ENCODE results near the gene PTPN6.

Gene PTPN6

GRCh38 chr12:6955108-6956020 lies 4.2 kb downstream of the PTPN6 start:
- H3K27me3 Mint-ChIP-seq: no peaks in the 10 kb centered on the region
- peaks cover 88% of the 10 kb centered on the region for H3K4me1 Mint-ChIP-seq
- peaks cover 80% of the 10 kb centered on the region for H3K36me3 Mint-ChIP-seq
- H3K9me3 Mint-ChIP-seq: no peaks in the 10 kb centered on the region
- H3K4me3 Mint-ChIP-seq: peak overlapping the region; percentile 96
- H3K27ac Mint-ChIP-seq: peak overlapping the region; percentile 98
- no peak for ATAC-seq

- Mint-ChIP-seq H3K9me3 (no peaks in the 10 kb centered on the region), H3K4me3 (peak overlapping the region; percentile 96), H3K4me1 (peaks cover 88% of the 10 kb centered on the region), H3K36me3 (peaks cover 83% of the 10 kb centered on the region), H3K27ac (peak overlapping the region; percentile 98), H3K27me3 (no peaks in the 10 kb centered on the region)
- ATAC-seq: no peak
These were observed 5.0 kb downstream of the PTPN6 start for GRCh38 chr12:6956021-6956727.

GRCh38 chr12:6957151-6957701 lies 6.1 kb downstream of the PTPN6 start:
- Mint-ChIP-seq H3K36me3 (peaks cover 76% of the 10 kb centered on the region), H3K4me1 (peaks cover 98% of the 10 kb centered on the region), H3K9me3 (no peaks in the 10 kb centered on the region), H3K27ac (peak overlapping the region; percentile 98), H3K27me3 (no peaks in the 10 kb centered on the region), H3K4me3 (peak overlapping the region; percentile 96)
- no peak for ATAC-seq

DNA sequence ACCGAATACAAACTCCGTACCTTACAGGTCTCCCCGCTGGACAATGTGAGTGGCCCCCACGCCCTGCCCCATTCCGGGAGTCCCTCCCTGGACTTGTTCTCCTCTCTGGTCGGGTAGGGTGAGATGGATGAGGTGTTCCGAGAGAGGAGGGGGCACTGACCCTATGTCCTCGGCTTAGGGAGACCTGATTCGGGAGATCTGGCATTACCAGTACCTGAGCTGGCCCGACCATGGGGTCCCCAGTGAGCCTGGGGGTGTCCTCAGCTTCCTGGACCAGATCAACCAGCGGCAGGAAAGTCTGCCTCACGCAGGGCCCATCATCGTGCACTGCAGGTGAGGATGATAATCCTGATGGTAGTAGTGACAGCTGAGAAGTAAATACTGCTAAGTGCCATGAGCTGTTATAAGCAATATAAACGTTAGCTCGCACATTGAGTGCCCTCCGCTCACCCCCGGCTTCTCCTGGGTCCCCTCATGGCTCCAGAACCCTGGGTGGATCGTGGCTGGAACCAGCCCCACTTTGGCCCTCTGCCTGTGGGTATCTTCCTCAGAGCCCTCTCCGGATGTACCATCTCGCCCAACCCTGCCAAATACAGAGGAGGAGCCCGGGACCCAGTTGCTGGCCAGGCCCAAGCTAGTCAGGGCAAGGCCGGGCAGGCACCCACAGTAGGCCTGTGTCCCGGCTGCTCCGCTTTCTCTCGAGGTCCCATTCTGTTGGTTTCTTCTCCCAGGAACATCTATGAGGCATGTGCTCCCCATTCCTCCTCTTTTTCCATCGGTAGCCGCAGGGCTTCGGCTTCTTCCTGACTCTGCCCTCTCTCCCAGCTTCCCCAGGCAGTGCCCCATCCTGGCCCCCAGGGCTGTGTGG lies 6.8 kb downstream of the PTPN6 start:
- Mint-ChIP-seq H3K9me3 (no peaks in the 10 kb centered on the region), H3K4me1 (peaks cover 99% of the 10 kb centered on the region), H3K27me3 (no peaks in the 10 kb centered on the region), H3K27ac (peak overlapping the region; percentile 98), H3K36me3 (peaks cover 68% of the 10 kb centered on the region), H3K4me3 (peak overlapping the region; percentile 96)
- no peak for ATAC-seq

- ATAC-seq: no peak
- Mint-ChIP-seq H3K4me1 (peaks cover 96% of the 10 kb centered on the region), H3K36me3 (peaks cover 62% of the 10 kb centered on the region), H3K4me3 (peak overlapping the region; percentile 96), H3K9me3 (no peaks in the 10 kb centered on the region), H3K27ac (peak overlapping the region; percentile 98), H3K27me3 (no peaks in the 10 kb centered on the region)
These were observed 7.5 kb downstream of the PTPN6 start for GRCh38 chr12:6958609-6959057.

GRCh38 chr12:6959058-6959804 lies 8.1 kb downstream of the PTPN6 start:
- H3K36me3 Mint-ChIP-seq: peaks cover 56% of the 10 kb centered on the region
- H3K27ac Mint-ChIP-seq: peak overlapping the region; percentile 98
- peak overlapping the region; percentile 96 for H3K4me3 Mint-ChIP-seq
- peak; percentile 80 for ATAC-seq
- no peaks in the 10 kb centered on the region for H3K9me3 Mint-ChIP-seq
- H3K27me3 Mint-ChIP-seq: no peaks in the 10 kb centered on the region
- peaks cover 91% of the 10 kb centered on the region for H3K4me1 Mint-ChIP-seq

- ATAC-seq: no peak
- Mint-ChIP-seq H3K36me3 (peaks cover 48% of the 10 kb centered on the region), H3K27ac (peak overlapping the region; percentile 98), H3K27me3 (no peaks in the 10 kb centered on the region), H3K4me1 (peaks cover 91% of the 10 kb centered on the region), H3K4me3 (peak overlapping the region; percentile 96), H3K9me3 (no peaks in the 10 kb centered on the region)
These were observed 8.8 kb downstream of the PTPN6 start for GRCh38 chr12:6959805-6960592.

DNA sequence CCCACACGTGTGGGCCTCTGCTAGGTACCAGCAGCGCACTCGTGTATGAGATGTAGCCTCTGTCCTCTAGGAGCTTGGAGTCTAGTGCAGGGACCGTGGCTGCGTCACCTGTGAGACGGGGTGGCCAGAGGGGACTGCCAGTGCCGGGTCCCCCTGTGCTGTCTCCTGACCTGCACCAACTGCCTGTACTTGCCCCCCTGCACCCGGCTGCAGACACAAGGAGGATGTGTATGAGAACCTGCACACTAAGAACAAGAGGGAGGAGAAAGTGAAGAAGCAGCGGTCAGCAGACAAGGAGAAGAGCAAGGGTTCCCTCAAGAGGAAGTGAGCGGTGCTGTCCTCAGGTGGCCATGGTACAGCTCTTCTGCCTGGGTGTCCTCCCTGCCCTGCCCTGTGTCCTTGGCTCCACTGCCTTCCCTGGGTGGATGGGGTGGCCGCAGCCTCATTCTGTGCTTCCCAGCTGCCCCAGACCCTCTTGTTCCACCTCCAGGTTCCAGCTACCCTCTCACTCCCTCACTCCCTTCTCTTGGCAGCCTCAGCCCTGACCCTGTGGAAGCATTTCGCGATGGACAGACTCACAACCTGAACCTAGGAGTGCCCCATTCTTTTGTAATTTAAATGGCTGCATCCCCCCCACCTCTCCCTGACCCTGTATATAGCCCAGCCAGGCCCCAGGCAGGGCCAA lies 9.6 kb downstream of the PTPN6 start:
- ATAC-seq: peak; percentile 49
- H3K27me3 Mint-ChIP-seq: no peaks in the 10 kb centered on the region
- peak overlapping the region; percentile 98 for H3K27ac Mint-ChIP-seq
- no peaks in the 10 kb centered on the region for H3K9me3 Mint-ChIP-seq
- peaks cover 48% of the 10 kb centered on the region for H3K36me3 Mint-ChIP-seq
- peaks cover 91% of the 10 kb centered on the region for H3K4me1 Mint-ChIP-seq
- H3K4me3 Mint-ChIP-seq: peak overlapping the region; percentile 96

GRCh38 chr12:6961278-6961694 lies 10.1 kb downstream of the PTPN6 start:
- Mint-ChIP-seq H3K27me3 (no peaks in the 10 kb centered on the region), H3K36me3 (peaks cover 46% of the 10 kb centered on the region), H3K4me1 (peaks cover 88% of the 10 kb centered on the region), H3K4me3 (peak overlapping the region; percentile 96), H3K27ac (peak overlapping the region; percentile 98), H3K9me3 (no peaks in the 10 kb centered on the region)
- ATAC-seq: peak; percentile 63

DNA sequence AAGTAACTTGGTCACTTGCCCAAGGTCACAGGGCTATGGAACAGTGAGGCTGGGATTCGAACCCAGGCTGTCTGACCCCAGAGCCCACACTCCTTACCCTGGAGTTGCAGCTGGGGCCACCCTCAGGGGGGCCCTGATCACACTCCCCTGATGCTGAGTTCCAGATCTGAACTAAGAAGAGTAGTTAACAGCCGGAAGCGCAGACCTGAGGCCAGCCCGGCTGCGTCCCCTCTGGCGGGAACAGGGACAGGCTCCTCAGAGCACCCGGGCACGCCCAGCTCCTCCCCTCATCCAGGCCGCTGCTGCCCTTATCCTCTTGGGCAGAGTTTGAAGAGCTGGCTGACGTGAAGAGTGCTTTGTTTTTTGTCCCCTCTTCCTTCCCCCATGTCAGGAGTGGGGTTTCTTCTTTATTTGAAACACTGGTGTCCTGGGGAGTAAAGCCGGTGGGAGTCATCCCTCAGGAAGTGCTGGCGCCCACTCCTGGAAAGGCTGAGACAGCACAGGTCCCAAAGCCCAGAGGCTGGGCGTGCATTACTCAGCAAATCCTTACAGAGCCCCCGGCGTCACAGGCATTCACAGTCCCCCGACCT lies 10.6 kb downstream of the PTPN6 start:
- H3K4me1 Mint-ChIP-seq: peaks cover 83% of the 10 kb centered on the region
- peaks cover 43% of the 10 kb centered on the region for H3K36me3 Mint-ChIP-seq
- H3K4me3 Mint-ChIP-seq: peak overlapping the region; percentile 96
- peak overlapping the region; percentile 98 for H3K27ac Mint-ChIP-seq
- ATAC-seq: peak; percentile 15
- no peaks in the 10 kb centered on the region for H3K27me3 Mint-ChIP-seq
- no peaks in the 10 kb centered on the region for H3K9me3 Mint-ChIP-seq

- no peak for ATAC-seq
- Mint-ChIP-seq H3K4me1 (peaks cover 77% of the 10 kb centered on the region), H3K27me3 (no peaks in the 10 kb centered on the region), H3K27ac (peak overlapping the region; percentile 98), H3K36me3 (peaks cover 41% of the 10 kb centered on the region), H3K9me3 (no peaks in the 10 kb centered on the region), H3K4me3 (peak overlapping the region; percentile 96)
These were observed 11.3 kb downstream of the PTPN6 start for GRCh38 chr12:6962285-6963015.

DNA sequence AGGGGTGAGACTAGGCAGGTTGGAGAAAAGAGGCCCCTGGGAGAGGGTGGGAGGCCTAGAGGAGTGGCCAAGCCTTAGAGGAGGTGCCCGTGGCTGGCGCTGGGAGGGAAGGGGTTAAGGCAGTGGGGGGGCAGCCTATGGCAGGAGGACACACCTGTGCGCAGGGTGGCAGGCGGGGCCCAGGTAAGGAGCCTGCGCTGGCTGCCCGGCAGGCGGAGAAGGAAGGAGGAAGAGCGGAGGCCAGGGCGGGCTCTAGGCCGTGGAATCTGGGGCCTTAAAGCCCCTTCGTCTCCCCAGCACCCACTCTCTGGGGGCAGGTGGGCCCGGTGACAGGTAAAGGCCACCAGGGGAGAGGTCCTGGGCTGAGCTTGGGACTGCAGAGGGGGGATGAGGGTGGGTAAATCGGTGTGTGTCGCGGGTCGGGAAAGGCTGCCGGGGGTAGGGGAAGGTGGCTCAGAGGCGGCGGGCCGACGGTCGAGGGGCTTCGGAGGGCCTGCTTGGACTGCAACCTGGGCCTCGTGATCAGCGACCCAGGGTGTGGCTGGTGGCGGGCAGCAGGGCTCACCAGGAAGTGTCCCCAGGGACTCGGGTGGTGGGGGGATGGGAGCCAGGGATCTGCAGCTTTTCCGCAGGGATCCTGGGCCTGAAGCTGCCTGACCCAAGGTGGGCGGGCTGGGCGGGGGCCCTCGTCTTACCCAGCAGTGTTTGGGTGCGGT lies 12.0 kb downstream of the PTPN6 start:
- peak overlapping the region; percentile 13 for H3K4me3 Mint-ChIP-seq
- H3K27ac Mint-ChIP-seq: peak overlapping the region; percentile 98
- no peaks in the 10 kb centered on the region for H3K27me3 Mint-ChIP-seq
- no peaks in the 10 kb centered on the region for H3K9me3 Mint-ChIP-seq
- ATAC-seq: no peak
- peaks cover 45% of the 10 kb centered on the region for H3K36me3 Mint-ChIP-seq
- H3K4me1 Mint-ChIP-seq: peaks cover 75% of the 10 kb centered on the region
